Cardiac muscle cell (in vitro differentiated cells and primary cell): ENCODE results near the gene GRM4. TPM values are rescaled to one million over a fixed set of nuclear protein-coding genes. Genes with fewer than 3 reads are reported as not detected.
A peak's percentile ranks its signal among the peaks of the same experiment; 100 is the strongest.

Source experiments
- DNase-seq, 2 donors: peaks; one replicate each; pipeline versions ENCODE4 v3.0.0 to v3.0.0-alpha.2; 2010 to 2017; ENCODE audit warnings: low read depth in 1 of 2, low spot score in 1 of 2
- H3K27ac ChIP-seq: fragments of 200-600 bp; sonication (generic); 2 replicates; pipeline ENCODE4 v1.5.1; 2016
- H3K27me3 ChIP-seq: fragments of 200-600 bp; sonication (generic); 2 replicates; pipeline ENCODE4 v1.6.0; 2016; ENCODE audit warnings: control low read depth
- H3K36me3 ChIP-seq: fragments of 200-600 bp; sonication (generic); 2 replicates; pipeline ENCODE4 v1.5.1; 2016; ENCODE audit warnings: control low read depth
- H3K4me1 ChIP-seq: fragments of 200-600 bp; sonication (generic); 2 replicates; pipeline ENCODE4 v1.8.1; 2017; ENCODE audit warnings: low read depth, mild to moderate bottlenecking, mixed run types
- H3K4me3 ChIP-seq: fragments of 200-600 bp; sonication (generic); 2 replicates; pipeline ENCODE4 v1.5.1; 2016; ENCODE audit warnings: mild to moderate bottlenecking
- H3K9me3 ChIP-seq: fragments of 200-600 bp; sonication (generic); 2 replicates; pipeline ENCODE4 v1.5.1; 2017; ENCODE audit warnings: low read depth, mild to moderate bottlenecking, control low read depth
- polyA plus RNA-seq: library from polyadenylated mRNA; unstranded; fragments of >200 nt; fragmentation: Nextera tagmentation; extraction: Ambion mirVana; gene quantifications from 2 replicates; pipeline ENCODE4 v1.2.1, GENCODE V29; 2016
- total RNA-seq: library from RNA; depleted of rRNA; stranded (reverse); fragments of >200 nt; gene quantifications from 2 replicates; pipeline ENCODE4 v1.2.3, GENCODE V29; 2016
- TF ChIP-seq, protein P1 (sequence below): IDR thresholded peaks from 2 replicates; pipeline ENCODE4 v1.5.1; 2012; ENCODE audit warnings: low read depth, mild to moderate bottlenecking, low read length

Gene GRM4
- total and polyA plus RNA-seq, 2 experiments from 2014 or later = 0.31 to 0.42 TPM

GRCh38 chr6:34071136-34071883 is 74.6 kb downstream of the GRM4 start:
- no peak for DNase-seq

GRCh38 chr6:34070315-34071135 is 75.4 kb downstream of the GRM4 start:
- TF ChIP-seq, protein P1, sequence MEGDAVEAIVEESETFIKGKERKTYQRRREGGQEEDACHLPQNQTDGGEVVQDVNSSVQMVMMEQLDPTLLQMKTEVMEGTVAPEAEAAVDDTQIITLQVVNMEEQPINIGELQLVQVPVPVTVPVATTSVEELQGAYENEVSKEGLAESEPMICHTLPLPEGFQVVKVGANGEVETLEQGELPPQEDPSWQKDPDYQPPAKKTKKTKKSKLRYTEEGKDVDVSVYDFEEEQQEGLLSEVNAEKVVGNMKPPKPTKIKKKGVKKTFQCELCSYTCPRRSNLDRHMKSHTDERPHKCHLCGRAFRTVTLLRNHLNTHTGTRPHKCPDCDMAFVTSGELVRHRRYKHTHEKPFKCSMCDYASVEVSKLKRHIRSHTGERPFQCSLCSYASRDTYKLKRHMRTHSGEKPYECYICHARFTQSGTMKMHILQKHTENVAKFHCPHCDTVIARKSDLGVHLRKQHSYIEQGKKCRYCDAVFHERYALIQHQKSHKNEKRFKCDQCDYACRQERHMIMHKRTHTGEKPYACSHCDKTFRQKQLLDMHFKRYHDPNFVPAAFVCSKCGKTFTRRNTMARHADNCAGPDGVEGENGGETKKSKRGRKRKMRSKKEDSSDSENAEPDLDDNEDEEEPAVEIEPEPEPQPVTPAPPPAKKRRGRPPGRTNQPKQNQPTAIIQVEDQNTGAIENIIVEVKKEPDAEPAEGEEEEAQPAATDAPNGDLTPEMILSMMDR = no peak
- Histone ChIP-seq H3K4me1 (no peaks in the 10 kb centered on the region), H3K4me3 (no peak overlapping the region), H3K27ac (no peak overlapping the region), H3K27me3 (no peaks in the 10 kb centered on the region), H3K9me3 (no peaks in the 10 kb centered on the region), H3K36me3 (no peaks in the 10 kb centered on the region)
- DNase-seq = peak in 1 of 2 donors; percentile 8

More at GRCh38 chr6:34071136-34071883, 74.6 kb downstream of the GRM4 start:
- Histone ChIP-seq H3K9me3 (no peaks in the 10 kb centered on the region), H3K27me3 (no peaks in the 10 kb centered on the region), H3K27ac (no peak overlapping the region), H3K4me3 (no peak overlapping the region), H3K4me1 (no peaks in the 10 kb centered on the region), H3K36me3 (no peaks in the 10 kb centered on the region)
- TF ChIP-seq, protein P1 = no peak

- no peaks in the 10 kb centered on the region for H3K36me3 ChIP-seq
- H3K27ac ChIP-seq = no peak overlapping the region
- H3K9me3 ChIP-seq = no peaks in the 10 kb centered on the region
- TF ChIP-seq, protein P1 = no peak
- no peak for DNase-seq
- no peaks in the 10 kb centered on the region for H3K4me1 ChIP-seq
- no peak overlapping the region for H3K4me3 ChIP-seq
- H3K27me3 ChIP-seq = no peaks in the 10 kb centered on the region
Observed at GRCh38 chr6:34068462-34069044, 77.3 kb downstream of the GRM4 start.

GRCh38 chr6:34067814-34068213 is 78.1 kb downstream of the GRM4 start:
- no peaks in the 10 kb centered on the region for H3K4me1 ChIP-seq
- no peak overlapping the region for H3K27ac ChIP-seq
- no peaks in the 10 kb centered on the region for H3K36me3 ChIP-seq
- no peaks in the 10 kb centered on the region for H3K9me3 ChIP-seq
- no peaks in the 10 kb centered on the region for H3K27me3 ChIP-seq
- TF ChIP-seq, protein P1 = no peak
- no peak for DNase-seq
- H3K4me3 ChIP-seq = no peak overlapping the region

GRCh38 chr6:34066772-34067770 is 78.8 kb downstream of the GRM4 start:
- Histone ChIP-seq H3K4me1 (no peaks in the 10 kb centered on the region), H3K27ac (no peak overlapping the region), H3K4me3 (no peak overlapping the region), H3K36me3 (no peaks in the 10 kb centered on the region), H3K9me3 (no peaks in the 10 kb centered on the region), H3K27me3 (no peaks in the 10 kb centered on the region)
- TF ChIP-seq, protein P1 = no peak
- DNase-seq = no peak
